Mesothelial cell of epicardium (in vitro differentiated cells): Measurements from ENCODE around the gene AASDH. TPM values are rescaled to one million over a fixed set of nuclear protein-coding genes. Genes with fewer than 3 reads are reported as not detected.

Experiments
- DNase-seq, 2 experiments: peaks; one replicate each; pipeline ENCODE4 v3.0.0; 2021; ENCODE audit warnings: low spot score in 2 of 2; ENCODE audit not compliant: unreplicated experiment in 2 of 2
- H3K27ac Mint-ChIP-seq: 2 replicates; pipeline ENCODE4 v1.8.0; 2021; ENCODE audit warnings: mixed read lengths
- H3K27me3 Mint-ChIP-seq: 2 replicates; pipeline ENCODE4 v1.8.0; 2021; ENCODE audit warnings: low read depth, mixed read lengths
- H3K36me3 Mint-ChIP-seq: 2 replicates; pipeline ENCODE4 v1.8.0; 2021; ENCODE audit warnings: mixed read lengths
- H3K4me1 Mint-ChIP-seq: 2 replicates; pipeline ENCODE4 v1.8.0; 2021; ENCODE audit warnings: mixed read lengths
- H3K4me3 Mint-ChIP-seq: 2 replicates; pipeline ENCODE4 v1.8.0; 2021; ENCODE audit warnings: mild to moderate bottlenecking, moderate library complexity, mixed read lengths
- H3K9me3 Mint-ChIP-seq: 2 replicates; pipeline ENCODE4 v1.8.0; 2021; ENCODE audit warnings: mixed read lengths
- CTCF ChIP-seq: fragments of 200-600 bp; sonication (generic); IDR thresholded peaks from one replicate; pipeline ENCODE4 v1.5.0; 2021; ENCODE audit warnings: antibody characterized with exemption; ENCODE audit not compliant: unreplicated experiment
- total RNA-seq: library from RNA; stranded (reverse); gene quantifications from 3 replicates; pipeline ENCODE4 v1.2.1, GENCODE V29; 2021

AASDH gene
- total RNA-seq, 1 donor from 2014 or later: 21.9 TPM

GRCh38 chr4:56315041-56315440 lies 72.2 kb downstream of the AASDH start:
- Mint-ChIP-seq H3K4me1 (peaks cover 3% of the 10 kb centered on the region), H3K27ac (no peak overlapping the region), H3K36me3 (peaks cover 30% of the 10 kb centered on the region)

DNA sequence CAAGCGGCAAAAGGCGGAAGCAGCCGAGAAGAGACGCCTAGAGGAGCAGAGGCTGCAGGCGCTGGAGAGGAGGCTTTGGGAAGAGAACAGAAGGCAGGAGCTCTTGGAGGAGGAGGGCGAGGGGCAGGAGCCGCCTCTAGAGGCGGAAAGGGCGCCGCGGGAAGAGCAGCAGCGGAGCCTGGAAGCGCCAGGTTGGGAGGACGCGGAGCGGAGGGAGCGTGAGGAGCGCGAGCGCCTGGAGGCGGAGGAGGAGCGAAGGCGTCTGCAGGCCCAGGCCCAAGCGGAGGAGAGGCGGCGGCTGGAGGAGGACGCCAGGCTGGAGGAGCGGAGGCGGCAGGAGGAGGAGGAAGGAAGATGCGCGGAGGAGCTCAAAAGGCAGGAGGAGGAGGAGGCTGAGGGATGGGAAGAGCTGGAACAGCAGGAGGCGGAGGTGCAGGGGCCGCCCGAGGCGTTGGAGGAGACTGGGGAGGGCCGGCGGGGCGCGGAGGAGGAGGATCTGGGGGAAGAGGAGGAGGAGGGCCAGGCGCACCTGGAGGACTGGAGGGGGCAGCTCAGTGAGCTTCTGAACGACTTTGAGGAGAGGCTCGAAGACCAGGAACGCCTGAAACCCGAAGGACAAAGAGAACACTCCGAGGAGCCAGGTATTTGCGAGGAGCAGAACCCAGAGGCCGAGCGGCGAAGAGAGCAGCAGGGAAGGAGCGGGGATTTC lies 72.9 kb downstream of the AASDH start:
- H3K36me3 Mint-ChIP-seq: peaks cover 27% of the 10 kb centered on the region
- no peak overlapping the region for H3K27ac Mint-ChIP-seq
- peaks cover 3% of the 10 kb centered on the region for H3K9me3 Mint-ChIP-seq
- DNase-seq: no peak
- H3K4me1 Mint-ChIP-seq: peaks cover 3% of the 10 kb centered on the region
- H3K4me3 Mint-ChIP-seq: no peak overlapping the region
- TF ChIP-seq CTCF: no peak
- H3K27me3 Mint-ChIP-seq: no peaks in the 10 kb centered on the region

More at GRCh38 chr4:56315041-56315440, 72.2 kb downstream of the AASDH start:
- Mint-ChIP-seq H3K9me3 (peaks cover 3% of the 10 kb centered on the region), H3K4me3 (no peak overlapping the region), H3K27me3 (no peaks in the 10 kb centered on the region)
- no peak for DNase-seq
- TF ChIP-seq CTCF: no peak

- H3K36me3 Mint-ChIP-seq: peaks cover 28% of the 10 kb centered on the region
- no peak for TF ChIP-seq CTCF
- H3K27me3 Mint-ChIP-seq: no peaks in the 10 kb centered on the region
- H3K9me3 Mint-ChIP-seq: peaks cover 3% of the 10 kb centered on the region
- DNase-seq: no peak
- no peak overlapping the region for H3K27ac Mint-ChIP-seq
- H3K4me1 Mint-ChIP-seq: peaks cover 3% of the 10 kb centered on the region
- H3K4me3 Mint-ChIP-seq: no peak overlapping the region
Measured at GRCh38 chr4:56313132-56313531, 74.2 kb downstream of the AASDH start.

DNA sequence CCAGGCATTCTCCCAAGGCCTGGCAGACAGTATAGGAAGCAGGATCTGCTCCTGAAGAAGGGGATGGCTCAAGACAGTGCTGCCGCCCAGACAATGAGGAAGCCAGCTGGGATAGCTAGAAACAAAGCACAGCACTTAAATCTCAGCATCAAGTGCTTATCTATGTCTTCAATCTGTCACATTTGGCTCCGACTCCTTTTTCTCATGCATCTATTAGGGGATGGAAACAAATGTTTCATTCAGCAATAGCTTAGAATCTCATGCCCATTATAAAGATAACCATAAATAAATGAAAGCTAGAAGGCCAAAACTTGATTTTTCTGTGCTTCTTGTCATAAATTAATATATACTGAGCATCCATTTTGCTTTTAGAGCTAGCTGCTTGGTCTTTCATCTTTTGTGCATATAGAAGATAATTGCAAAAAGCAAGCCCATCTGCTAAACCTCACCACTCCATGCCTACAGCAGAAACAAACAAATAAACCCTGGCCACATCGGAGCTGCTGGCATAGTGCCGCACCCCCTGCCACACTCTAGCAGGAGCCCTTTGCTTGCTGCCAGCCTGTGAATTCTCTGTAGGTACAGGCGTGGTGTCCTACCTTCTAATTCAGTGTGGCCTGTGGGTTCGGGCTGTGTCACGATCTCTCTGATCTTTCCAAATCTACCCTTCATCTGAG lies 75.9 kb downstream of the AASDH start:
- H3K36me3 Mint-ChIP-seq: peaks cover 34% of the 10 kb centered on the region
- H3K9me3 Mint-ChIP-seq: peaks cover 3% of the 10 kb centered on the region
- H3K27ac Mint-ChIP-seq: no peak overlapping the region
- no peak overlapping the region for H3K4me3 Mint-ChIP-seq
- H3K4me1 Mint-ChIP-seq: peaks cover 3% of the 10 kb centered on the region
- no peak for TF ChIP-seq CTCF
- DNase-seq: no peak
- no peaks in the 10 kb centered on the region for H3K27me3 Mint-ChIP-seq

GRCh38 chr4:56310401-56311125 lies 76.7 kb downstream of the AASDH start:
- H3K9me3 Mint-ChIP-seq: peaks cover 3% of the 10 kb centered on the region
- H3K27me3 Mint-ChIP-seq: no peaks in the 10 kb centered on the region
- peaks cover 29% of the 10 kb centered on the region for H3K36me3 Mint-ChIP-seq
- peak overlapping the region; percentile 11 for H3K27ac Mint-ChIP-seq
- no peak overlapping the region for H3K4me3 Mint-ChIP-seq
- H3K4me1 Mint-ChIP-seq: peaks cover 3% of the 10 kb centered on the region
- no peak for DNase-seq
- no peak for TF ChIP-seq CTCF
